Lung (tissue), 12 donors: Measurements from ENCODE around the gene DDX3X. TPM values are rescaled to one million over a fixed set of nuclear protein-coding genes. Genes with fewer than 3 reads are reported as not detected.

Source experiments
- ATAC-seq: fragments of 200-7000 bp; cut with Tn5 transposase; one replicate; pipeline ENCODE4 v1.9.1; 2020; ENCODE audit warnings: moderate number of reproducible peaks; ENCODE audit not compliant: insufficient read depth, low FRiP score
- DNase-seq, 3 donors: peaks; one replicate each; pipeline ENCODE4 v3.0.0-alpha.2; 2013 to 2017
- H3K27ac ChIP-seq, 2 donors: one replicate each; pipeline ENCODE4 v1.5.1; 2013; ENCODE audit warnings: mild to moderate bottlenecking in 2 of 2, moderate library complexity in 2 of 2, control low read depth in 1 of 2, inconsistent platforms in 1 of 2, low read depth in 1 of 2, low read length in 1 of 2
- H3K27me3 ChIP-seq, 3 donors: one replicate each; pipeline ENCODE4 v1.5.1; 2013; ENCODE audit warnings: low read length in 2 of 3; ENCODE audit not compliant: control insufficient read depth in 3 of 3, insufficient read depth in 3 of 3
- H3K36me3 ChIP-seq, 4 donors: one replicate each; pipeline ENCODE4 v1.5.1; 2013; ENCODE audit warnings: low read length in 4 of 4, mild to moderate bottlenecking in 1 of 4, moderate library complexity in 1 of 4; ENCODE audit not compliant: control insufficient read depth in 4 of 4, insufficient read depth in 4 of 4
- H3K4me1 ChIP-seq, 5 donors: one replicate each; pipeline ENCODE4 v1.5.1; 2013; ENCODE audit warnings: low read length in 5 of 5, mild to moderate bottlenecking in 2 of 5, moderate library complexity in 1 of 5; ENCODE audit not compliant: control insufficient read depth in 5 of 5, insufficient read depth in 5 of 5
- H3K4me3 ChIP-seq: one replicate; pipeline ENCODE4 v1.5.1; 2013; ENCODE audit warnings: mild to moderate bottlenecking, control low read depth, moderate library complexity
- H3K9ac ChIP-seq, 2 donors: one replicate each; pipeline ENCODE4 v1.5.1; 2013; ENCODE audit warnings: low read length in 2 of 2, control low read depth in 1 of 2; ENCODE audit not compliant: insufficient read depth in 1 of 2
- H3K9me3 ChIP-seq, 4 donors: one replicate each; pipeline ENCODE4 v1.5.1; 2013; ENCODE audit warnings: low read length in 3 of 4, mild to moderate bottlenecking in 1 of 4, moderate library complexity in 1 of 4; ENCODE audit not compliant: control insufficient read depth in 4 of 4, insufficient read depth in 3 of 4
- CTCF ChIP-seq: IDR thresholded peaks from 2 replicates; pipeline ENCODE4 v1.5.1; 2012; ENCODE audit warnings: mild to moderate bottlenecking; ENCODE audit errors: control extremely low read depth, extremely low read depth
- WGBS, 2 donors: extraction: QIAGEN DNeasy Blood & Tissue Kit; methylation state at CpG; one replicate each; pipeline ENCODE4 v1.1.7; 2013; 5-methylcytosine and 5-hydroxymethylcytosine counted together
- polyA plus RNA-seq, 2 donors: library from polyadenylated mRNA; stranded (reverse); fragments of 200-250 nt; gene quantifications; one replicate each; pipeline ENCODE4 v1.2.1, GENCODE V29; 2013
- total RNA-seq, 2 donors: library from RNA; depleted of rRNA in 1 of 2; stranded (reverse); fragments of >200 nt in 1 of 2; gene quantifications; one replicate each; pipeline ENCODE4 v1.2.1, GENCODE V29; 2014 to 2021
- donor health status: control.
- donor health status: control.
- donor health status: Bipolar disorder and iron deficiency.
- donor health status: healthy.
- donor health status: DM: yes; HTN: yes; CAD: no.

Gene DDX3X
- total and polyA plus RNA-seq, 4 donors, result 72.2 to 385 (median 176) TPM

GRCh38 chrX:41320393-41320792 lies 13.6 kb upstream of the DDX3X start:
- whole genome bisulfite sequencing, 2 donors, result 69 to 83% methylated on average over 5 of the region's 5 CpGs
- ATAC-seq, result no peak
- DNase-seq, result no peak
- no peak overlapping the region for H3K4me3 ChIP-seq
- H3K36me3 ChIP-seq, result no peaks in the 10 kb centered on the region
- H3K27me3 ChIP-seq, result peaks cover 0 to 8% (median 0%) of the 10 kb centered on the region in 3 donors
- H3K9me3 ChIP-seq, result peaks cover 0 to 3% (median under 1%) of the 10 kb centered on the region in 4 donors
- H3K27ac ChIP-seq, result no peak overlapping the region
- H3K9ac ChIP-seq, result no peak overlapping the region
- H3K4me1 ChIP-seq, result no peaks in the 10 kb centered on the region
- TF ChIP-seq CTCF, result no peak

- H3K36me3 ChIP-seq, result no peaks in the 10 kb centered on the region
- DNase-seq (no peak), ATAC-seq (no peak)
- TF ChIP-seq CTCF, result no peak
- H3K27ac ChIP-seq, result no peak overlapping the region
- H3K9me3 ChIP-seq, result peaks cover 0 to 3% (median 0%) of the 10 kb centered on the region in 4 donors
- 72 to 80% methylated on average over 20 of the region's 20 CpGs for WGBS, 2 donors
- no peak overlapping the region for H3K9ac ChIP-seq
- peaks cover 0 to 8% (median 0%) of the 10 kb centered on the region in 3 donors for H3K27me3 ChIP-seq
- no peak overlapping the region for H3K4me3 ChIP-seq
- H3K4me1 ChIP-seq, result no peaks in the 10 kb centered on the region
Observed at GRCh38 chrX:41322821-41323603, 10.9 kb upstream of the DDX3X start.

- TF ChIP-seq CTCF, result no peak
- DNase-seq (no peak), ATAC-seq (no peak)
- Histone ChIP-seq H3K27me3 (peaks cover 0 to 24% (median 4%) of the 10 kb centered on the region in 3 donors), H3K9ac (no peak overlapping the region), H3K36me3 (no peaks in the 10 kb centered on the region), H3K4me1 (peaks cover 0 to 3% (median 0%) of the 10 kb centered on the region in 5 donors), H3K9me3 (peaks cover 0 to 3% (median 0%) of the 10 kb centered on the region in 4 donors), H3K27ac (no peak overlapping the region), H3K4me3 (no peak overlapping the region)
- 93 to 95% methylated on average over 4 of the region's 4 CpGs for WGBS, 2 donors
Observed at GRCh38 chrX:41326431-41326830, 7.5 kb upstream of the DDX3X start.
